ENCODE results near the gene SYT2.

- no peak for TF ChIP-seq EZH2phosphoT487 (IDR thresholded peaks at IDR 0.05; ENCODE audit: borderline replicate concordance, low read length)
- TF ChIP-seq, protein P1, sequence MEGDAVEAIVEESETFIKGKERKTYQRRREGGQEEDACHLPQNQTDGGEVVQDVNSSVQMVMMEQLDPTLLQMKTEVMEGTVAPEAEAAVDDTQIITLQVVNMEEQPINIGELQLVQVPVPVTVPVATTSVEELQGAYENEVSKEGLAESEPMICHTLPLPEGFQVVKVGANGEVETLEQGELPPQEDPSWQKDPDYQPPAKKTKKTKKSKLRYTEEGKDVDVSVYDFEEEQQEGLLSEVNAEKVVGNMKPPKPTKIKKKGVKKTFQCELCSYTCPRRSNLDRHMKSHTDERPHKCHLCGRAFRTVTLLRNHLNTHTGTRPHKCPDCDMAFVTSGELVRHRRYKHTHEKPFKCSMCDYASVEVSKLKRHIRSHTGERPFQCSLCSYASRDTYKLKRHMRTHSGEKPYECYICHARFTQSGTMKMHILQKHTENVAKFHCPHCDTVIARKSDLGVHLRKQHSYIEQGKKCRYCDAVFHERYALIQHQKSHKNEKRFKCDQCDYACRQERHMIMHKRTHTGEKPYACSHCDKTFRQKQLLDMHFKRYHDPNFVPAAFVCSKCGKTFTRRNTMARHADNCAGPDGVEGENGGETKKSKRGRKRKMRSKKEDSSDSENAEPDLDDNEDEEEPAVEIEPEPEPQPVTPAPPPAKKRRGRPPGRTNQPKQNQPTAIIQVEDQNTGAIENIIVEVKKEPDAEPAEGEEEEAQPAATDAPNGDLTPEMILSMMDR (IDR thresholded peaks at IDR 0.05; ENCODE audit: low read depth, low read length, poor library complexity, severe bottlenecking) = peak; percentile 19
Measured at GRCh38 chr1:202600432-202601041, 109.7 kb downstream of the SYT2 start.

All from DOHH2 (cell line).